Liver (tissue), 9 donors: ENCODE results near the gene TSPO. TPM values are rescaled to one million over a fixed set of nuclear protein-coding genes. Genes with fewer than 3 reads are reported as not detected.

Experiments used
- DNase-seq: peaks from one replicate; pipeline ENCODE4 v3.0.0-alpha.2; 2017; ENCODE audit warnings: low spot score
- H3K27ac ChIP-seq, 2 donors: one replicate each; pipeline ENCODE4 v1.7.0; 2013; ENCODE audit warnings: inconsistent platforms in 2 of 2, low read length in 2 of 2, control low read depth in 1 of 2, low read depth in 1 of 2, mild to moderate bottlenecking in 1 of 2
- H3K27me3 ChIP-seq, 4 donors: one replicate each; pipeline versions ENCODE4 v1.6.1 to v1.7.0; 2013; ENCODE audit warnings: low read length in 3 of 4, inconsistent platforms in 1 of 4, mild to moderate bottlenecking in 1 of 4, moderate library complexity in 1 of 4; ENCODE audit not compliant: control insufficient read depth in 4 of 4, insufficient read depth in 4 of 4
- H3K36me3 ChIP-seq, 4 donors: one replicate each; pipeline versions ENCODE4 v1.6.1 to v1.7.0; 2013; ENCODE audit warnings: low read length in 3 of 4, mild to moderate bottlenecking in 3 of 4, low read depth in 1 of 4, moderate library complexity in 1 of 4; ENCODE audit not compliant: control insufficient read depth in 4 of 4, insufficient read depth in 3 of 4
- H3K4me1 ChIP-seq, 4 donors: one replicate each; pipeline versions ENCODE4 v1.6.1 to v1.7.0; 2013; ENCODE audit warnings: low read length in 3 of 4, mild to moderate bottlenecking in 3 of 4, moderate library complexity in 1 of 4; ENCODE audit not compliant: control insufficient read depth in 4 of 4, insufficient read depth in 4 of 4
- H3K4me3 ChIP-seq, 3 donors: one replicate each; pipeline versions ENCODE4 v1.6.1 to v1.7.0; 2013; ENCODE audit warnings: low read length in 3 of 3, control low read depth in 1 of 3, low read depth in 1 of 3, mild to moderate bottlenecking in 1 of 3
- H3K9ac ChIP-seq, 2 donors: one replicate each; pipeline ENCODE4 v1.7.0; 2013; ENCODE audit warnings: low read length in 2 of 2, mild to moderate bottlenecking in 2 of 2, moderate library complexity in 2 of 2, control low read depth in 1 of 2, low read depth in 1 of 2
- H3K9me3 ChIP-seq, 4 donors: one replicate each; pipeline versions ENCODE4 v1.6.1 to v1.7.0; 2013; ENCODE audit warnings: low read length in 3 of 4; ENCODE audit not compliant: control insufficient read depth in 4 of 4
- CTCF ChIP-seq: fragments of 150-350 bp; IDR thresholded peaks from 2 replicates; pipeline ENCODE4 v1.5.1; 2017; ENCODE audit warnings: improper control_type of control experiment, low read depth, low read length; ENCODE audit not compliant: missing input control
- EGR1 ChIP-seq, 2 donors: IDR thresholded peaks; 2 replicates each; pipeline ENCODE4 v1.6.1; 2016 to 2018; ENCODE audit warnings: antibody characterized with exemption in 2 of 2, low read depth in 2 of 2
- FOXA1 ChIP-seq: IDR thresholded peaks from 2 replicates; pipeline ENCODE4 v1.6.1; 2016; ENCODE audit warnings: antibody characterized with exemption
- FOXA2 ChIP-seq: IDR thresholded peaks from 2 replicates; pipeline ENCODE4 v1.6.1; 2016; ENCODE audit warnings: antibody characterized with exemption
- GABPA ChIP-seq, 2 donors: IDR thresholded peaks in 1 of 2; conservative IDR thresholded peaks in 1 of 2; 2 replicates each; pipeline ENCODE4 v1.6.1; 2016; ENCODE audit warnings: antibody characterized with exemption in 2 of 2, mild to moderate bottlenecking in 1 of 2, moderate library complexity in 1 of 2
- HNF4A ChIP-seq, 2 donors: conservative IDR thresholded peaks; 2 replicates each; pipeline ENCODE4 v1.6.1; 2016; ENCODE audit warnings: antibody characterized with exemption in 2 of 2, mild to moderate bottlenecking in 2 of 2
- HNF4G ChIP-seq: IDR thresholded peaks from 2 replicates; pipeline ENCODE4 v1.6.1; 2016; ENCODE audit warnings: antibody characterized with exemption
- JUND ChIP-seq, 2 donors: IDR thresholded peaks; 2 replicates each; pipeline ENCODE4 v1.6.1; 2016; ENCODE audit warnings: antibody characterized with exemption in 2 of 2
- NR2F2 ChIP-seq: IDR thresholded peaks from 2 replicates; pipeline ENCODE4 v1.6.1; 2016; ENCODE audit warnings: antibody characterized with exemption
- RAD21 ChIP-seq, 2 donors: IDR thresholded peaks; 2 replicates each; pipeline ENCODE4 v1.6.1; 2016; ENCODE audit warnings: antibody characterized with exemption in 2 of 2, mild to moderate bottlenecking in 2 of 2
- REST ChIP-seq: IDR thresholded peaks from 2 replicates; pipeline ENCODE4 v1.6.1; 2016; ENCODE audit warnings: antibody characterized with exemption, mild to moderate bottlenecking
- RXRA ChIP-seq, 2 donors: IDR thresholded peaks; 2 replicates each; pipeline ENCODE4 v1.6.1; 2017 to 2018; ENCODE audit warnings: antibody characterized with exemption in 2 of 2, mild to moderate bottlenecking in 1 of 2
- SP1 ChIP-seq: IDR thresholded peaks from 2 replicates; pipeline ENCODE4 v1.6.1; 2018; ENCODE audit warnings: antibody characterized with exemption, mild to moderate bottlenecking
- TAF1 ChIP-seq: conservative IDR thresholded peaks from 2 replicates; pipeline ENCODE4 v1.6.1; 2016; ENCODE audit warnings: antibody characterized with exemption, mild to moderate bottlenecking
- YY1 ChIP-seq: IDR thresholded peaks from 2 replicates; pipeline ENCODE4 v1.6.1; 2016; ENCODE audit warnings: antibody characterized with exemption, mild to moderate bottlenecking
- WGBS: extraction: QIAGEN DNeasy Blood & Tissue Kit; methylation state at CpG from one replicate; pipeline ENCODE4 v1.1.7; 2013; 5-methylcytosine and 5-hydroxymethylcytosine counted together
- polyA plus RNA-seq, 2 donors: library from polyadenylated mRNA; stranded (reverse) in 1 of 2; unstranded in 1 of 2; fragments of 200-250 nt in 1 of 2; fragments of >200 nt in 1 of 2; fragmentation: Nextera tagmentation in 1 of 2; extraction: Ambion mirVana in 1 of 2; gene quantifications; one replicate each; pipeline versions ENCODE4 v1.2.1 to v1.2.3, GENCODE V29; 2013 to 2015
- total RNA-seq, 2 donors: library from RNA; depleted of rRNA; stranded (reverse); fragments of >200 nt; gene quantifications; one replicate each; pipeline ENCODE4 v1.2.3, GENCODE V29; 2014
- TF ChIP-seq, protein P1 (sequence below): IDR thresholded peaks from 2 replicates; pipeline ENCODE4 v1.6.1; 2016; ENCODE audit warnings: antibody characterized with exemption
- TF ChIP-seq, protein P2 (sequence below): IDR thresholded peaks from 2 replicates; pipeline ENCODE4 v1.6.1; 2016; ENCODE audit warnings: antibody characterized with exemption
- donor health status: healthy.
- donor health status: healthy.
- donor health status: healthy.
- donor health status: healthy.
- donor health status: healthy.

The TSPO gene
- total and polyA plus RNA-seq, 4 donors: 27.6 to 61.9 (median 40.2) TPM

GRCh38 chr22:43179146-43179910, 28.0 kb downstream of the TSPO start (continued):
- TF ChIP-seq CTCF: no peak
- no peak for TF ChIP-seq TAF1
- TF ChIP-seq NR2F2: no peak
- TF ChIP-seq JUND (IDR thresholded peaks at IDR 0.05): no peak
- no peak for TF ChIP-seq SP1

GRCh38 chr22:43179911-43180195, 28.5 kb downstream of the TSPO start:
- Histone ChIP-seq H3K36me3 (peaks cover 6 to 30% (median 11%) of the 10 kb centered on the region in 4 donors), H3K27me3 (no peaks in the 10 kb centered on the region), H3K4me3 (no peak overlapping the region), H3K9ac (no peak overlapping the region), H3K27ac (no peak overlapping the region), H3K9me3 (no peaks in the 10 kb centered on the region), H3K4me1 (no peaks in the 10 kb centered on the region)
- no peak for DNase-seq
- WGBS: 98% methylated on average over 15 of the region's 15 CpGs
- no peak for TF ChIP-seq SP1
- TF ChIP-seq REST: no peak
- TF ChIP-seq HNF4G: no peak
- no peak for TF ChIP-seq EGR1 (IDR thresholded peaks at IDR 0.05; ENCODE audit: low read depth in 2 of 2)
- TF ChIP-seq YY1: no peak
- TF ChIP-seq FOXA2: no peak
- no peak for TF ChIP-seq GABPA (IDR thresholded peaks at IDR 0.05 in 1 of 2, conservative IDR thresholded peaks at IDR 0.05 in 1 of 2)
- TF ChIP-seq RAD21 (IDR thresholded peaks at IDR 0.05): no peak
- TF ChIP-seq CTCF: no peak
- no peak for TF ChIP-seq JUND (IDR thresholded peaks at IDR 0.05)
- TF ChIP-seq FOXA1: no peak
- TF ChIP-seq, protein P1, sequence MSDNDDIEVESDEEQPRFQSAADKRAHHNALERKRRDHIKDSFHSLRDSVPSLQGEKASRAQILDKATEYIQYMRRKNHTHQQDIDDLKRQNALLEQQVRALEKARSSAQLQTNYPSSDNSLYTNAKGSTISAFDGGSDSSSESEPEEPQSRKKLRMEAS: no peak
- TF ChIP-seq, protein P2, sequence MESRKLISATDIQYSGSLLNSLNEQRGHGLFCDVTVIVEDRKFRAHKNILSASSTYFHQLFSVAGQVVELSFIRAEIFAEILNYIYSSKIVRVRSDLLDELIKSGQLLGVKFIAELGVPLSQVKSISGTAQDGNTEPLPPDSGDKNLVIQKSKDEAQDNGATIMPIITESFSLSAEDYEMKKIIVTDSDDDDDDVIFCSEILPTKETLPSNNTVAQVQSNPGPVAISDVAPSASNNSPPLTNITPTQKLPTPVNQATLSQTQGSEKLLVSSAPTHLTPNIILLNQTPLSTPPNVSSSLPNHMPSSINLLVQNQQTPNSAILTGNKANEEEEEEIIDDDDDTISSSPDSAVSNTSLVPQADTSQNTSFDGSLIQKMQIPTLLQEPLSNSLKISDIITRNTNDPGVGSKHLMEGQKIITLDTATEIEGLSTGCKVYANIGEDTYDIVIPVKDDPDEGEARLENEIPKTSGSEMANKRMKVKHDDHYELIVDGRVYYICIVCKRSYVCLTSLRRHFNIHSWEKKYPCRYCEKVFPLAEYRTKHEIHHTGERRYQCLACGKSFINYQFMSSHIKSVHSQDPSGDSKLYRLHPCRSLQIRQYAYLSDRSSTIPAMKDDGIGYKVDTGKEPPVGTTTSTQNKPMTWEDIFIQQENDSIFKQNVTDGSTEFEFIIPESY: no peak
- no peak for TF ChIP-seq HNF4A (conservative IDR thresholded peaks at IDR 0.05)
- no peak for TF ChIP-seq NR2F2
- TF ChIP-seq RXRA (IDR thresholded peaks at IDR 0.05): no peak
